ENCODE results near the gene BMP8B.

BMP8B gene

GRCh38 chr1:39788758-39789570 is at the start of gene BMP8B:
BMP8B (minus strand) TSS chr1:39788865; CDS start chr1:39788485, 380 bp downstream.
- no peak within 1 kb of the TSS for H3K4me3 ChIP-seq (replicated peaks; ENCODE audit: low read depth, low read length)
- TF ChIP-seq CTCF (IDR thresholded peaks at IDR 0.05; ENCODE audit: low read length, missing control alignments), result no peak
- no peak for DNase-seq (ENCODE audit: low read depth)

- TF ChIP-seq CTCF (IDR thresholded peaks at IDR 0.05; ENCODE audit: low read length, missing control alignments), result no peak
- no peak for DNase-seq (ENCODE audit: low read depth)
- no peak overlapping the region for H3K4me3 ChIP-seq (replicated peaks; ENCODE audit: low read depth, low read length)
Measured at GRCh38 chr1:39836595-39837110, 48.0 kb upstream of the BMP8B start.

GRCh38 chr1:39835935-39836594 is 47.4 kb upstream of the BMP8B start:
- no peak for DNase-seq (ENCODE audit: low read depth)
- H3K4me3 ChIP-seq (replicated peaks; ENCODE audit: low read depth, low read length), result no peak overlapping the region
- TF ChIP-seq CTCF (IDR thresholded peaks at IDR 0.05; ENCODE audit: low read length, missing control alignments), result no peak

- DNase-seq (ENCODE audit: low read depth), result no peak
- no peak overlapping the region for H3K4me3 ChIP-seq (replicated peaks; ENCODE audit: low read depth, low read length)
- TF ChIP-seq CTCF (IDR thresholded peaks at IDR 0.05; ENCODE audit: low read length, missing control alignments), result no peak
Measured at GRCh38 chr1:39835110-39835509, 46.4 kb upstream of the BMP8B start.

- no peak for TF ChIP-seq CTCF (IDR thresholded peaks at IDR 0.05; ENCODE audit: low read length, missing control alignments)
- DNase-seq (ENCODE audit: low read depth), result no peak
Measured at GRCh38 chr1:39833621-39834385, 45.1 kb upstream of the BMP8B start.

GRCh38 chr1:39833121-39833520 is 44.5 kb upstream of the BMP8B start:
- no peak for TF ChIP-seq CTCF (IDR thresholded peaks at IDR 0.05; ENCODE audit: low read length, missing control alignments)
- no peak for DNase-seq (ENCODE audit: low read depth)
- no peak overlapping the region for H3K4me3 ChIP-seq (replicated peaks; ENCODE audit: low read depth, low read length)

More at GRCh38 chr1:39833621-39834385, 45.1 kb upstream of the BMP8B start:
- no peak overlapping the region for H3K4me3 ChIP-seq (replicated peaks; ENCODE audit: low read depth, low read length)
